Measurements from ENCODE around the gene NCAPG.

DNA sequence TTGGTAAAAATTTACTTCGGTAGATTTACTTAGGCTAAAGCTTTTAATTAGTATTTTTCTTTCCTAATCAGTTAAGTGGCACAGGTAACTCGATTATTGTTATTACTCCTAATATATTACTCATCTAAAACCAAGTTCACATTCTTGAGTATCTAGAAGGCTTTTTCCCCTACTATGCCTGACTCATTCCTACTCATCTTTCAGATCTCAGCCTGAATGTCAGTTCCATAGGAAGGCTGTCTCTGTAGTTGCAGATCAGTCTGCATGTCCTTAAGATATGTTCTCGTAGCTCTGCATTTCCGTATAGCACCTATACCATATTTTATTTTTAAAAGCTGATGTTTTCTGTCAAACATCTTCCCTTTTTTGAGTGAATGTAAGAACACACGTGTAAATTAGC lies 23.5 kb upstream of the NCAPG start:
- TF ChIP-seq YY1 (IDR thresholded peaks at IDR 0.05) (no peak), RXRA (IDR thresholded peaks at IDR 0.05) (no peak), JUND (IDR thresholded peaks at IDR 0.05) (no peak), GABPA (IDR thresholded peaks at IDR 0.05 in 1 of 2, conservative IDR thresholded peaks at IDR 0.05 in 1 of 2) (no peak), HNF4G (IDR thresholded peaks at IDR 0.05) (no peak), EGR1 (IDR thresholded peaks at IDR 0.05; ENCODE audit: low read depth in 2 of 2) (no peak), RAD21 (IDR thresholded peaks at IDR 0.05) (no peak), HNF4A (conservative IDR thresholded peaks at IDR 0.05) (no peak), TAF1 (conservative IDR thresholded peaks at IDR 0.05) (no peak)
- TF ChIP-seq, protein P1, sequence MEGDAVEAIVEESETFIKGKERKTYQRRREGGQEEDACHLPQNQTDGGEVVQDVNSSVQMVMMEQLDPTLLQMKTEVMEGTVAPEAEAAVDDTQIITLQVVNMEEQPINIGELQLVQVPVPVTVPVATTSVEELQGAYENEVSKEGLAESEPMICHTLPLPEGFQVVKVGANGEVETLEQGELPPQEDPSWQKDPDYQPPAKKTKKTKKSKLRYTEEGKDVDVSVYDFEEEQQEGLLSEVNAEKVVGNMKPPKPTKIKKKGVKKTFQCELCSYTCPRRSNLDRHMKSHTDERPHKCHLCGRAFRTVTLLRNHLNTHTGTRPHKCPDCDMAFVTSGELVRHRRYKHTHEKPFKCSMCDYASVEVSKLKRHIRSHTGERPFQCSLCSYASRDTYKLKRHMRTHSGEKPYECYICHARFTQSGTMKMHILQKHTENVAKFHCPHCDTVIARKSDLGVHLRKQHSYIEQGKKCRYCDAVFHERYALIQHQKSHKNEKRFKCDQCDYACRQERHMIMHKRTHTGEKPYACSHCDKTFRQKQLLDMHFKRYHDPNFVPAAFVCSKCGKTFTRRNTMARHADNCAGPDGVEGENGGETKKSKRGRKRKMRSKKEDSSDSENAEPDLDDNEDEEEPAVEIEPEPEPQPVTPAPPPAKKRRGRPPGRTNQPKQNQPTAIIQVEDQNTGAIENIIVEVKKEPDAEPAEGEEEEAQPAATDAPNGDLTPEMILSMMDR (IDR thresholded peaks at IDR 0.05; ENCODE audit: low read depth, low read length, missing input control), result no peak
- TF ChIP-seq, protein P2, sequence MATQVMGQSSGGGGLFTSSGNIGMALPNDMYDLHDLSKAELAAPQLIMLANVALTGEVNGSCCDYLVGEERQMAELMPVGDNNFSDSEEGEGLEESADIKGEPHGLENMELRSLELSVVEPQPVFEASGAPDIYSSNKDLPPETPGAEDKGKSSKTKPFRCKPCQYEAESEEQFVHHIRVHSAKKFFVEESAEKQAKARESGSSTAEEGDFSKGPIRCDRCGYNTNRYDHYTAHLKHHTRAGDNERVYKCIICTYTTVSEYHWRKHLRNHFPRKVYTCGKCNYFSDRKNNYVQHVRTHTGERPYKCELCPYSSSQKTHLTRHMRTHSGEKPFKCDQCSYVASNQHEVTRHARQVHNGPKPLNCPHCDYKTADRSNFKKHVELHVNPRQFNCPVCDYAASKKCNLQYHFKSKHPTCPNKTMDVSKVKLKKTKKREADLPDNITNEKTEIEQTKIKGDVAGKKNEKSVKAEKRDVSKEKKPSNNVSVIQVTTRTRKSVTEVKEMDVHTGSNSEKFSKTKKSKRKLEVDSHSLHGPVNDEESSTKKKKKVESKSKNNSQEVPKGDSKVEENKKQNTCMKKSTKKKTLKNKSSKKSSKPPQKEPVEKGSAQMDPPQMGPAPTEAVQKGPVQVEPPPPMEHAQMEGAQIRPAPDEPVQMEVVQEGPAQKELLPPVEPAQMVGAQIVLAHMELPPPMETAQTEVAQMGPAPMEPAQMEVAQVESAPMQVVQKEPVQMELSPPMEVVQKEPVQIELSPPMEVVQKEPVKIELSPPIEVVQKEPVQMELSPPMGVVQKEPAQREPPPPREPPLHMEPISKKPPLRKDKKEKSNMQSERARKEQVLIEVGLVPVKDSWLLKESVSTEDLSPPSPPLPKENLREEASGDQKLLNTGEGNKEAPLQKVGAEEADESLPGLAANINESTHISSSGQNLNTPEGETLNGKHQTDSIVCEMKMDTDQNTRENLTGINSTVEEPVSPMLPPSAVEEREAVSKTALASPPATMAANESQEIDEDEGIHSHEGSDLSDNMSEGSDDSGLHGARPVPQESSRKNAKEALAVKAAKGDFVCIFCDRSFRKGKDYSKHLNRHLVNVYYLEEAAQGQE (IDR thresholded peaks at IDR 0.05), result no peak
- TF ChIP-seq, protein P3, sequence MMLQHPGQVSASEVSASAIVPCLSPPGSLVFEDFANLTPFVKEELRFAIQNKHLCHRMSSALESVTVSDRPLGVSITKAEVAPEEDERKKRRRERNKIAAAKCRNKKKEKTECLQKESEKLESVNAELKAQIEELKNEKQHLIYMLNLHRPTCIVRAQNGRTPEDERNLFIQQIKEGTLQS (IDR thresholded peaks at IDR 0.05), result no peak
- TF ChIP-seq, protein P4, sequence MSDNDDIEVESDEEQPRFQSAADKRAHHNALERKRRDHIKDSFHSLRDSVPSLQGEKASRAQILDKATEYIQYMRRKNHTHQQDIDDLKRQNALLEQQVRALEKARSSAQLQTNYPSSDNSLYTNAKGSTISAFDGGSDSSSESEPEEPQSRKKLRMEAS (IDR thresholded peaks at IDR 0.05), result no peak

All from liver (tissue), 3 donors.